HG02571 (cell line): ENCODE data around the gene ACSS1.

Source experiments
- ATAC-seq: cut with Tn5 transposase; IDR thresholded peaks from one replicate; pipeline ENCODE4 v1.9.1; 2021; ENCODE audit warnings: mild to moderate bottlenecking, moderate library complexity; ENCODE audit not compliant: unreplicated experiment

The ACSS1 gene

GRCh38 chr20:25061103-25061799 lies 3.3 kb upstream of the ACSS1 start:
- no peak for ATAC-seq

DNA sequence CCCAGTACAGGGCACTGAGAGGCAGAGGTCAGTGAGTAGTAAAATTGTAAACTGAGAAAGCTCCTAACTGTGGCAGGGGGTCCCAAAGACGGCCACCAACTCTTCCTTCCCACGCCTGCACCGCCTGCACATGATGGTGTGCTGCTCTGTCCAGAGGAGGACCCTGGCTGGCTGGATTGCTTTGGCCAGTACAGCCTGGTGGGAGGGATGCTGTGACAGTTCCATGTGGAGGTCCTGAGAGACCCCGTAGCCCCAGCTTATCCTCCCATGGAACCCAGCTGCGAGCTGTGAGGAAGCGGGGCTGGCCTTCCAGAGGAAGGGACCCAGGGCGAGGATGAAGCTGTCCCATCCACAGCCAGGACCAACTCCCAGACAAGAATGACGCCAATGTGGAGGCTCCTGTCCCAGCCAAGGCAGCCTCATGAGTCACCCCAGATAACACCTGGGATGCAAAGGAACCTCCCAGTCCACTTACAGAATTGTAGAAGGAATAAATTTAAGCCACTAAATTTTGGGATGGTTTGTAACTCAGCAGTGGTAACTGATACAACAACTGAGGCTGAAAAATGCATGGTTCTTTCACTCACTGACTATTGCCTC lies 2.0 kb upstream of the ACSS1 start:
- ATAC-seq: no peak

GRCh38 chr20:25058847-25059810 lies 1.2 kb upstream of the ACSS1 start:
- ATAC-seq: no peak

DNA sequence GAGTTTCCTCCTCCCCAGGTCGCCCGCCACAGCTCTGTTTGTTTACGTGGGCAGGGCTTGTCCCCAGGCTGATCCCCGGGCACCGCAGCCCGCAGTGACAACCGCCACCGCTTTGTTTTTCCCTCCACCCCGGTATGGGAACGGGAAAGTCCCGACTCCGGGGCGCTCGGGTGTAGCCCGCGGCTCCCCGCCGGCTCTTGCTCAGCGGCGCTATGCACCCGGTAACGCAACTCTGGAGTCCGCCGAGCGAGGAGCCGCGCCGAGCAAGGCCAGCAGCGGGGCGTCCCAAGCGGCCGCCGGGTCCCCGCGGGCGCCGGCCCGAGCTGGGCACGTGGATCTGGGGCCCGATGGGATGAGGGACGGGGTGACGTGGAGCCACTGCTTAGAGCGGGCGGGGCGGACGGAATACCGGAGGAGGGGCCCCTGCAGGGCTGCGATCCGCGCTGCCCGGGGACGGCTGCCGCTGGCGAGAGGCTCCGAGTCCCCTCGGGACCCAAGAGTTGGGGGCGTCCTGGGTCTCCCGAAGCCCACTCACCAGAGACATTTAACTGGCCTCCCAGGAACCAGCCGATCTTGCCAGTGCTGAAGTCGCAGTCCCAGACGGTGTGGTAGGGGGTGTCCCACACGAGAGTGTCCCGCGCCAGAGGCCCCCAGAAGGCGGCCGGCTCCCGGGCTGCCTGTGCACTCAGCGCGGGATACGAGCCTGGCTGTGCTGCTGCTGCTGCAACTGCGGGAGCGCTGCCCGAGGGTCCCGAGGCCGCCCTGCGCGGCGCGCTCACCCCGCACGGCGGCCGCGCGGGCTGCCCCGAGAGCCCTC lies 497 bp downstream of the ACSS1 start:
- peak; percentile 46 for ATAC-seq

GRCh38 chr20:25056690-25057233 lies 1.2 kb downstream of the ACSS1 start:
- no peak for ATAC-seq

DNA sequence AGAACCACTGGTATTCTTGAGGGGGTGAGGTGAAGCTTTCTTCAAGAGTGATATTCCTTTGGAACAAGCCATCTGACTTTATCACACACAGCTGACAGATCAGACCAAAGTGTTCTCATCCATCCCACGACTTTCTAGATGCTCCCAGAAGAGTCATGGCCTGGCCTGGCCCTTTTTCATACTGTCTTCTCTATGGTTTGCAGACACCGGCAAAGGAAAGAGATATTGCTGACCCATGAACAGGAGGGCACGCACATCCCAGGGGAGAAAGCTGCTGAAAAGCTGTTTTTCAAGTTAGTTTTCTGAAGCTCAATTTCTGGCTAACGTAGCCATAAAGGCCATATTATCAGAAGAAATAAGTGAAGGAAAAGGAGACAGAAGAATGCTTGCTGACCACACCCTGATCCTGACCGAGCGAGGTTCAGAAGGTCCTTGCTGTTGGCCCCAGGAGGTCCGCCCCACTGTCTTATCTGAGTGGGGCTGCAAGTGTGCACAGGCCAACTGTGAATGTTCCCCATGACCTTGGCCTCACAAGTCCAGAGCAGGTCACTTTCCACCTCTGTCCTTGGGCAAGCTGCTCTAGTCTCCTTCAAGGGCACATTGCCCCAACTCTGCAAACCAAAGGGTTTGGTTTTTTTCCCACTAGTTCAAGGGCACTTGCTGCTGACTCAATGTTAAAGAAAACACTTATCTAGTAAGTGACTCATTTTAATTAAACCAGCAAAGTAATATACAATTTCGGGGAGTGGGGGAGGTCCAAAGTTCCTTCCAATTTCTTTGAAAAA lies 2.0 kb downstream of the ACSS1 start:
- no peak for ATAC-seq

DNA sequence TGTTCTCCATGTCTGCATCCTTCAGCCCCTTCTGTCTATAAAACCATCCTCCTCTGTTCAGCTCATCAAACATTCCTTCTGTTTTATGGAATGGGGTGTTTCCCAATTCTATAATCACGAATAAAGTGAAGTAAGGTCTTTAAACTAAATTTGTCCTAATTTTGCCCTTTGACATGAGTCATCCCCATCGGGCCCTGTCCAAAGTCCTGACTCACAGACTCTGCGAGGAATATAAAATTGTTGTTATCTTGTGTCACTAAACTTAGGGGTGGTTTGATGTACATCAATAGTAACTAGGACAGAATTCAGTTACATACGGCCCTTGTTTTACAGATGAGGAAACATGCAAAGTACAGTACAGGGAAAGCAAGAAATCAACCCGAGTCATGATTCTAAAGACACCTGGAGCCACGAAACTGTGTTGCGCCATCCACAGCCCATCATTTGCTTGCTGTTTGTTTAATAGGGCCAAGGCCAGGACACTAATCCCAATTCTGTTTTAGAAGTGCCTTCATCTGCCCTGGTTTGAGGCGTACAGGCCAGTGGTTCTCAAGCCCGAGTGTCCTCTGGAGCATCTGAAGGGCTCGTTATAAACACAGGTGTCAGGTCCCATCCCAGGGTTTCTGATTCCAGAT lies 2.8 kb downstream of the ACSS1 start:
- ATAC-seq: no peak

DNA sequence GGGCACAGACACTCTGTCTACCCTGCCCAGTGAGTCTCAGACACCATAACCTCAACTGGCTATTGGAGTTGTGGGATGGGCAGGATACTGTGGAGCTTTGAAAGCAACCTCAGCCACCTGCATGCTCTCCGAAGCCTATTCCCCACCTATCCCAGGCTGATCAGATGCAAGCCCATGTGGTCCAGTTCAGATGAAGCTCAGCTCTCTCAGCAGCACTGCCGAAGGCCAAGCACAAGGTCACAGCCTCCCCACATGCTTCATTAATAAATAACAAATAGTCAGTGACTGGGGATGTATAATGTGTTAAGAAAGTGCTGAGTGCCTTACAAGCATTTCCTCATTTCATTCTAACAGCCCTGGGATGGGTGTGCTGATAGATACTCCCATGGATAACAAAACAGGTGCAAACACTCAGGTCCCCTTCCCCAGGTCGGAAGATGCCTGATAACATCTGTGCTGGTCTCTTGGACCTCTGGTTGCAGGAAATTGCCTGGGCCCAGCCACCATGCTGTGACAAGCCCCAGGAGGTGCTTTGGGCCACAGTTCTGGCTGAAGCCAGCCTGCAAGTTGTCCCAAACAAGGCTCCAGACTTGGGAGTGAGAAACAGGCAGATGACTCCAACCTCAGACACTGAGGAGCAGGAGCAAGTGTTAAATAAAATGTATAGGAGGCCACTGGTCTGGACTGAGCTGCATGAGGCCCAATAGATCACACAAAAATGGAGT lies 3.7 kb downstream of the ACSS1 start:
- ATAC-seq: no peak

DNA sequence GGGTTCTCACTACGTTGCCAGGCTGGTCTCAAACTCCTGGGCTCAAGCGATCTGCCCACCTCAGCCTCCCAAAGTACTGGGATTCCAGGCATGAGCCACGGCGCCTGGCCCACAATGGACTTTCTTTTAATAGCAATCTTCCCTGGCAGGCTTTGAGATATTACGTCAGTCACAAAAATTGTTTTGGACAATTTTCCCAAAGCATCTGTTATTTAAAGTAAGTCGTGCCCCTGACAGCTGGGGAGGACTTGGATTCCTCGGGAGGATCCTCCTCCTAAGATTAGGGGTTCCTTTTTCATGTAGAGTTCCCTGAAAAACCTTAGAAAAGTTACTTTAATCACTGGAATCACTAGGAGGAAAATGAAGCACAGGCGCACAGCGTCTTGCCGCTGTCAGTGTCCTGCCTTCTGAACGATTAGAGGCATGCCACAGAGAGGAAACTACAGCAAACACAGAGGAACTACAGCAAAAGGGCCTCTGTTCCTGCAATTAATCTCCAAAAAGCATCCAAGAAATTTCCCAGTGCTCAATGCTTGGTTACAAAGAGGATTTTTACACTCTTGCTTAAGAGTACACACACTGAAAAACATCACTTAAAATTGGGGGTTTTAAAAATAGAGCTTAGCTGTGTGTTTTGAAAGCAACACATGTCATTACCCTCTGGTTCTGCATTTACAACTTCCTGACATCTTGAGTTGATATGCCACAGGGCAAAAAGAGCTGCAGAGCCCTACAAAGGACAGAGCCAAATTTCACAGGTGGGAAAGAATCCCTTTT lies 4.5 kb downstream of the ACSS1 start:
- no peak for ATAC-seq

- no peak for ATAC-seq
Observed at GRCh38 chr20:25052255-25053194, 5.4 kb downstream of the ACSS1 start.

GRCh38 chr20:25051386-25052155 lies 6.4 kb downstream of the ACSS1 start:
- ATAC-seq: no peak

- no peak for ATAC-seq
Observed at GRCh38 chr20:25050501-25051350, 7.2 kb downstream of the ACSS1 start.

- no peak for ATAC-seq
Observed at GRCh38 chr20:25050082-25050481, 7.9 kb downstream of the ACSS1 start.

DNA sequence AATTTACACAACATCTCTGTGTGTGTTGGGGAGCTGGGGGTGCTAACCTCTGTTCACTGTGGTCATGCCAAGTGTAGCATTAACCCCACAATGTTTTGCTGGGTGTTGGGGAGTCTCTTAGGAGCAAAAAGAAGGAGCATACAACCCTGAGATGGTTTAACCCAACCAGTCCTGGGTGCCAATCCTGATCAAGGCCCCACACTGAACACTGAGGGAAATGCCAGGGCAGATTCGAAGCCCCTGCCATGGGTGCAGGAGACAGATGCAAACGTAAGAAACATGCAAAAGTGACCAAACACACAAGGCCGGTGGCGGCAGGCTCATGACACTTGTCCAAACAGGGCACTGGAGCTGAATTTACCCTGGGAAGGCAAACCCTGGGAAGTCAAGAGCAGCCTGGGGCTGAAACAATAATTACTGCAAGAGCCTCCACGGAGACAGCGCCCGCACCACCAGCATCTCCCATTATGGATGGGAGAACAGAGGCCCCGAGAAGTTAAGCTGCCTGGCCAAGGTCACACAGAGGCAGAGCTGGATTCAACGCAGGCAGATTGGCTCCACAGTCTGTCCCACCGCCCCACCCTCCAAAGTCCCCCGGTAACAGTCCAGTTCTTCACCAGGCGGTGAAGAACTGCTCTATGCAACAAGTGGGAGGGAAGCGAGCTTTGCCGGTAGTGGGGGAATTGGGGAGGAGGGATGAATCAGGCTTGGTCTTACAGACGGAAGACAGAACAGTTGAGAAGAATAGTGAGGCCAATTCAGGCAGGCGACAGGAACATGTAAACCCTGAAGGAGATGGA lies 8.5 kb downstream of the ACSS1 start:
- ATAC-seq: no peak
